HL-60 (cell line): ENCODE measurements around the gene MAN1C1.

Source experiments
- DNase-seq, 2 experiments: peaks; one replicate each; pipeline ENCODE4 v3.0.0-alpha.2; 2010 to 2020; ENCODE audit warnings: low read depth in 1 of 2, low spot score in 1 of 2
- H3K27ac ChIP-seq: fragments of 250-450 bp; sonication (Bioruptor Pico); replicated peaks from 2 replicates; pipeline ENCODE4 v1.5.1; 2020; ENCODE audit warnings: mild to moderate bottlenecking, moderate library complexity
- H3K27me3 ChIP-seq: fragments of 250-450 bp; sonication (Bioruptor Pico); 2 replicates; pipeline ENCODE4 v1.5.1; 2021; ENCODE audit warnings: mild to moderate bottlenecking, moderate library complexity; ENCODE audit not compliant: insufficient read depth, poor library complexity, severe bottlenecking
- H3K4me3 ChIP-seq: replicated peaks from 2 replicates; pipeline ENCODE4 v1.5.1; 2011; ENCODE audit warnings: mild to moderate bottlenecking, control low read depth, low read length; ENCODE audit not compliant: insufficient read depth
- CTCF ChIP-seq: IDR thresholded peaks from one replicate; pipeline ENCODE4 v1.5.1; 2011; ENCODE audit warnings: low read length, control low read depth, inconsistent platforms; ENCODE audit not compliant: insufficient read depth
- GABPA ChIP-seq: IDR thresholded peaks from 2 replicates; pipeline ENCODE4 v1.6.1; 2012; ENCODE audit warnings: low read depth
- POLR2AphosphoS5 ChIP-seq: IDR thresholded peaks from 2 replicates; pipeline ENCODE4 v1.6.1; 2012; ENCODE audit warnings: low read depth
- REST ChIP-seq: IDR thresholded peaks from 2 replicates; pipeline ENCODE4 v1.6.1; 2012; ENCODE audit warnings: low read depth; ENCODE audit not compliant: insufficient replicate concordance
- SPI1 ChIP-seq: IDR thresholded peaks from 2 replicates; pipeline ENCODE4 v1.6.1; 2012; ENCODE audit warnings: low read depth, mild to moderate bottlenecking, borderline replicate concordance

Gene MAN1C1

GRCh38 chr1:25767437-25767770 is 150.8 kb downstream of the MAN1C1 start:
- no peak for DNase-seq
- Histone ChIP-seq H3K27ac (no peak overlapping the region), H3K27me3 (no peaks in the 10 kb centered on the region), H3K4me3 (no peak overlapping the region)
- TF ChIP-seq CTCF (no peak), GABPA (no peak), POLR2AphosphoS5 (no peak), REST (no peak), SPI1 (no peak)

- no peak for DNase-seq
- no peaks in the 10 kb centered on the region for H3K27me3 ChIP-seq
- no peak overlapping the region for H3K27ac ChIP-seq
- no peak overlapping the region for H3K4me3 ChIP-seq
- no peak for TF ChIP-seq SPI1
- no peak for TF ChIP-seq GABPA
- no peak for TF ChIP-seq REST
- no peak for TF ChIP-seq CTCF
- TF ChIP-seq POLR2AphosphoS5, result no peak
Measured at GRCh38 chr1:25768999-25769398, 152.4 kb downstream of the MAN1C1 start.

GRCh38 chr1:25769625-25770383 is 153.2 kb downstream of the MAN1C1 start:
- H3K27me3 ChIP-seq, result no peaks in the 10 kb centered on the region
- TF ChIP-seq SPI1 (no peak), REST (no peak), CTCF (no peak), POLR2AphosphoS5 (no peak), GABPA (no peak)
- DNase-seq, result no peak
- H3K27ac ChIP-seq, result no peak overlapping the region
- H3K4me3 ChIP-seq, result no peak overlapping the region
